Measurements from ENCODE around the gene CHST15.
A peak's percentile ranks its signal among the peaks of the same experiment; 100 is the strongest.

Gene CHST15

DNA sequence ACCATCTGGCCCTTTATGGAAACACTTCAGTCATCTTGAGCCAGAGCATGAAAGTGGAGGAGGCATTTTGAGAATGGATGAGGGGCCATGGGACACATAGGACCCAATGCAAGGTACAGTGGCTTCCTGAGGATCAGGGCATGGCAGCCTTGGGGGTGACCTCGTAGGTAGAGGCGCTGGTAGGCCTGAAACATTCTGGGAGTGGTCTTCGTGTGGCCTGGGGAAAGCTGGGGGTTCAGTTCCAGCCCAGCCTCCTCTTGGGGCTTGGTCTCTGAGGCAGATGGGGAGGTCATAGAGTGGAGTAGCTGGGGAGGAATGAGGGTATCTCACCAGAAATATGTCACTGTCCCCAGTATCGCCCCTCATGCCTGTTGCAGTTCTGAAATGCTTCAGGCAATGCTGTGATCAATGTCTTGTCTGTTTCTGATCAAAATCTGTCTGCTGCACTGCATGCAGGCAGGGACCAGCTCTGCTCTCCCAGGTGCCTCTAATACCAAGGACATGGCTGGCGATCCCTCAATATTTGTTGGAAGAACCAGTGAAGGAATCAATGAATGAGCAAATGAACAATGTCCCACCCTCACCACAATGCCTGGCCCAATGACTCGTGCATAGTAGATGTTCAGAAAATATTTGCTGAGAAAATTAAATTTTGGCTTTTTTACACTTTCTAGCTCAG lies 90.9 kb downstream of the CHST15 start:
- no peak for DNase-seq (ENCODE audit: low read depth in 1 of 2, low spot score in 1 of 2)

DNA sequence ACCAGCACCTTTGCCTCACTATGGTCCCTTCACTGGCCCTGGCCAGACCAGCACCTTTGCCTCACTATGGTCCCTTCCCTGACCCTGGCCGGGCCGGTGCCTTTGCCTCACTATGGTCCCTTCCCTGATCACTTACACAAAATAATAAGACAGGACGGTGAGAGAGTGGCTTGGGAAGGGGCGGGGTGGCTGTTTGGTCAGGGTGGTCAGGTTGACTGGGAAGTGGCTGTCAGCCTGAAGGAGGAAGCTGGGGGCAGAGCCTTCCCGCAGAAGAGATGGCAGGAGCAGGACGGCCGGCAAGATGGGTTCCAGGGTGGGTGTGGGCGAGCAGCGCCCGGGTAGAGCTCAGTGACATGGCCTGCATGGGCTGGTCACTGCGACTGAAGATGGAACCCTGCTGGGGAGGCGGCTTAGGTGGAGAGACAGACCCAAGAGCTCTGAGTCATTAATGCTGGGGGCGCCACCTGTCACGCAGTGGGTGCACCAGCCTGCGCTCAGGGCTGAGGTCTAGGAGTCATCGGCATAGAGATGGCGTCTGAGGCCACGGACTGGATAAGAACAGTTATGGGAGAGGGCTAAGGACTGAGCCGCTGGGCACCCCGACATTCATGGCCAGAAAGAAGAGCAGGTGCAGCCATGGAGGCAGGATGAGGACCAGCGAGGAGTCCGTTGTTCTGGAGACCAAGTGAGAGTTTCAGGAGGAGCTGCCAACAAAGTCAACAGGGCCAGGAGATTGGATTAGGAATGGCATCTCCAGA lies 91.8 kb downstream of the CHST15 start:
- no peak for DNase-seq (ENCODE audit: low read depth in 1 of 2, low spot score in 1 of 2)

DNA sequence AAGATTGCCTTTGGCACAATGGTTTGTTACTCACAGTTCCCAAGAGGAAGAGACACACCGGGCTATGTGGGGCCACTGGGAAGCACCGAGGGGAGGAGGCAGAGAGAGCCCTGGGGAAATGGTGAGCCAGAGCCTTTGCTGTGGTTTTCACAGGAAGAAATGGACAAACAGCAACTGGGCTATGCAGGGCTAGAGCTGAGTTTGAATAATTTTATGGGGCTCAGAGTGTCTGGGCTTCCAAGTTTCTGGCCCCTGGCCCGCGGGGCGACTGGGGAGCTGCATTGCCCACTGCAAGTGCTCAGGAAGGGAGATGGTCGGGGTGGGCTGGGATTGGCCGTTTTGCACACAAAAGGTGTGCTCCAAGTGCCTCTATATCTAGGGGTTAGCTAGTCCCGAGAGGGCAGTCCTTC lies 92.6 kb downstream of the CHST15 start:
- no peak for DNase-seq (ENCODE audit: low read depth in 1 of 2, low spot score in 1 of 2)

DNA sequence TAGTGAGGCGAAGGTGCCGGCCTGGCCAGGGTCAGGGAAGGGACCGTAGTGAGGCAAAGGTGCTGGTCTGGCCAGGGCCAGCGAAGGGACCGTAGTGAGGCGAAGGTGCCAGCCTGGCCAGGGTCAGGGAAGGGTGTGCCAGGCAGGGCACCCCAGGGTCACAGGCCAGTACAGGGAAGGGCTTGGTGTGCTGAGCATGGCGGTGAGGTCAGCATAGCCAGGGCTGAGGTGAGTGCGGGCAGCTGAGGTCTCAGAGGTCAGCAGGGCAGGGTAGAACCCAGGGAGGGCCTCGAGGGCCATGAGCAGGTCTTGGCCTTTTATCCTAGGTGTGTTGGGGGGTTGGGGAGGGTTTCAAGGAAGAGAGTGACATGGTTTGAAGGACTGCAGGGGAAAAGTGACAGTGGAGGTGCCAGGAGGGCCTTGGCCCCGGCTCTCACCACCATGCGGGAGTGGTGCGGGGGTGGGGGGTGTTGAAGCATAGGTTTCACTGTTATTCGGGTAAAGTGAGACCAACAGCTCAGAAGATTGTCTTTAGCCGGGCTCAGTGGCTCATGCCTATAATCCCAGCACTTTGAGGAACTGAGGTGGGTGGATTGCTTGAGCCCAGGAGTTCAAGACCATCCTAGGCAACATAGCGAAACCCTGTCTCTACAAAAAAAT lies 93.3 kb downstream of the CHST15 start:
- DNase-seq (ENCODE audit: low read depth in 1 of 2, low spot score in 1 of 2) = no peak

DNA sequence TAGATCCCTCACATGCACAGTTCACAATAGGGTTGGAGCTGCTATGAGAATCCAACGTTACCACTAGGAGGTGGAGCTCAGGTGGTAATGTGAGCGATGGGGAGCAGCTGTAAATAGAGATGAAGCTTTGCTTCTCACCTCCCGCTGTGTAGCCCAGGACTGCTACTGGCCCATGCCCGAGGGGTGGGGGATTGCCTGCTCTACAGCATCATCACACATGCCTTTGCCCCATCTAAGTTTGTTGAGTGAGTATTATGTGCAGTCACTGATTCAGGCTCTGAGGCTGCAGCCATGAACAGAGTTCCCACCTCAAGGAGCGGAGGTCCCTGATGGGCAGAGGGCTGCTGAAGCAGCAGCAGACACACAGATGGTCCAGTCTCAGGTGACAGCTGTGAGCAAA lies 94.1 kb downstream of the CHST15 start:
- DNase-seq (ENCODE audit: low read depth in 1 of 2, low spot score in 1 of 2) = no peak

DNA sequence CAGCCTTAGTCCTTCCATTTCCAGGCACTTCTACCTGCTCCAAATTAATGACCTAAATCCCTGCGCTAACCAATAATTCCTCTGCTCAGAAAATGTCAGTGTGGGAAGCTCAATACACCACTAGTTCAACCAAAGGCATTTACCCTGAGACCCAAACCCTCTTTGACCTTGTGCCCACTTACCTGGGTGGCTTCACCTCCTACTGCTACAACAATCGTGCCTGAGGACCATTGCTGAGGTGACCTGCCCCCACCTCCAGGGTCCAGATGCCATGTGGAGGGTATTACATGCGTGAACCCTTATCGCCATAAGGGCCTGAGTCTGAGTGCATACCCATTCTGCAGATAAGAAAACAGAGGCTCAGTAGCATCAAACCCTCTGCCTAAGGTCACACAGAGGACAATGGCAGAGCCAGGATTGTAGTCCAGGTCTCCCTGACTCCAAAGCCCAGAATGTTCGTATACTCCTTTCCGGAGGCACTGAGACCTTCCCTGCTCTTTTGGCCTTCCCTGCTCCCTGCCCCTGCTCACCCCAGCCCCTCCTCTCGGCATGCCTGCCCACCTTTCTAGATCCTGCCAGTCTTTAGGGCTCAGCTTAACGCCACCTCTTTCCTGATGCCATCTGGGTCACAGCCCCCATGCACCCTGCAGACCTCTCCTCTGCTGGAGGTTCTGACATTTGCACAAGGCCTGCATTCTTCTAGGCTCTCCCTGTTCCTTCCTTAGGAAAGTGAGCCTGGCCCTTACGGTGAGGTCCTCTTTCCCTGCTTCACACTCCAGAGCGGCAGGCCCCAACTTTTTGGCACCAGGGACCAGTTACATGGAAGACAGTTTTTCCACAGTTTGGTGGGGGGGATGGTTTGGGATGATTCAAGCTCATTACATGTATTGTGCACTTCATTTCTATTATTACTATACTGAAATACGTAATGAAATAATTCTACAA lies 94.9 kb downstream of the CHST15 start:
- DNase-seq (ENCODE audit: low read depth in 1 of 2, low spot score in 1 of 2) = no peak

DNA sequence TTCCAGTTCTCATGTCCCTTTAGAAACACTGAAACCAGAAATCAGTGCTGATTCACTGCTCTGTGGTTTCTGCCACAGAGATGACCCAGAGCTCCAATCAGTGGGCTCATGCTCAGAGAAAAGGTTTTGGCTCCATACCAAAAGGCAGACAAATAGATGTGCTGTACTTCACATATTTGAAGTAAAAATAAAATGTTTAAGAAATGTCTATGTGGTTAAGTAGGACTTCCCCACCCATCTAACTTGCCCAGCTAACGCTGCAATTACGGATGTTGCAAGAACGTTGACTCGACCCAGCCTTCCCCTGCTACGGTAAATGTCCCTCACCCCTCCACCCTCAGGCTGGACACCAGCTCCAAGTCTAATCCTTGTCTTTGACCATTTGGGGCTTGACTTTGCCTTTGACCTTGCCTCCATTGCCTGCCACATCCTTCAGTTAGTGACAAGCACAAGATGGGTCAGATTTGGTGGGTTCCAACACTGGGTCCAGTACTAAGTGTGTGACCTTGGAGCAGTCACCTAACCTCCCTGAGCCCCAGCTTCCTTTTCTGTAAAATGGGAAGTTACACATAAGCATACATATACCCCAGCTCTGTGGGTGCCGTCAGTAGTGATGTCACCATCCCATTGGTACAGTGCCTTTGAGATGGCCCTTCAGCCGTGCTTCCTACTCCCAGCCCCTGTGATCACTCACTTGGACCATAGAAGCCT lies 95.8 kb downstream of the CHST15 start:
- DNase-seq (ENCODE audit: low read depth in 1 of 2, low spot score in 1 of 2) = no peak

DNA sequence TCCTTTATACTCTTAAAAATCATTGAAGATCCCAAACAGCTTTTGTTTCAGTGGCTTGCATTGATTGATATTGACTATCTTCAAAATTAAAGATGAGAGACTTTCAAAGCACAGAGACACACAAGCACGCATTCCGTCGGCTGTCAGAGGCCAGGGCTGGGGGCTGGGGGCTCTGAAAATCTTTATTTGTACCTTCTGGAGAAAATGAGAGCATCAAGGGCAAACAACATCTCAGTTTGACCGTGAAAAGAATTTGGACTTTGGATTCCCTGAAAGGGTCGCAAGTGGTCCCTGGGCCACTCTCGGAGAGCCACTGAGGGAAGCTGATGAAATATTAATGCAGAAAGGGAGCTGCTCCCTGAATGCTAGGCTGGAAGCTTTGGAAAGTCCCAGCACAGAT lies 96.4 kb downstream of the CHST15 start:
- DNase-seq (ENCODE audit: low read depth in 1 of 2, low spot score in 1 of 2) = no peak

DNA sequence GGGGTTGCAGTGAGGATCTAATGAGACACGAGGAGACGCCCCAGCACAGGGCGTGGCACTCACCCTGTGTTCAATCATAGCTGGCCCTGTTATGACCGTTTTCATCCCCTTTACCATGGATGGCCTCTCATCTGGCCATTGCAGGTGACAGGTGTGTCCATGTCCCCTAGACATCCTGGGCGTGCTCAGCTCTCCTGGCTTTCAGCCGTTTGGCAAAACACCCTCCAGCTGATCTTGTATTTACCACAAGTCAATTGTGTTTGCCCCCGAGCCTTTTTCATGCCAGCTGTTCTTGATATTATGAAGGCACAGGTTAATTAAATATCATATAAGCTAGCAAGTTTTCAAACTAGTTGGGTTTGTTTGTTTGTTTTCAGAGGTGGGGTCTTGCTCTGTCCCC lies 97.1 kb downstream of the CHST15 start:
- DNase-seq (ENCODE audit: low read depth in 1 of 2, low spot score in 1 of 2) = no peak

DNA sequence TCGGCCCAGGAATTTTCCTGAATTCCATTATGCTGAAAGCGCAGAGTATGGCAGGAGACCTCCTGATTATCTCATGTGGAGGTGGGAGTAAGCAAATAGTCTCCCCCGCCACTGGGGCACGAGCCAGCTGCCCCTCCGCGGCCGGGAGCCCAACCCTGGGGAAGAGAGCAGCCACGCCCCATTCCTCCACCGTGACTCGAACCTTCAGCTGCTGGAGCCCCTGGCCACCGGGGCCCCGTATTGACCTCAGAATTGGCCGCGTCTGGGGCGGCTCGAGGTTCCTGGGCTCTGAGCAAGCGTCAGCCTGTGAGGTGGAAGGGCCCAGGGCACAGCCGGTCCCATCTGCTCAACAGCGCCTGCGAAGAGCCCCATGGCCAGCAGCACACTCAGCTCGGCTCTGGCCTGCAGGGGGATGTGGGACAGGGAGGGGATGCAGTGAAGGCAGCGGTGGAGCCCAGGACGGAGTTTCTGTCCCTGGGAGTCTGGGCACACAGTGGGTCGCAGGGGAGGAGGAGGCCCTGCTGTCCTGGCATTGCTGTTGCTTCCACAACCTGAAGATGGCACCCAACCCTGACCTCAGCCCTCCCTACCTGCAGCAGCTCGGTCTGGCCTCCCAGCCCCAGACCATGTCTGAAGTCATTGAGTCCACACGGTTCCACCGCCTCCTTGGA lies 97.8 kb downstream of the CHST15 start:
- DNase-seq (ENCODE audit: low read depth in 1 of 2, low spot score in 1 of 2) = no peak

DNA sequence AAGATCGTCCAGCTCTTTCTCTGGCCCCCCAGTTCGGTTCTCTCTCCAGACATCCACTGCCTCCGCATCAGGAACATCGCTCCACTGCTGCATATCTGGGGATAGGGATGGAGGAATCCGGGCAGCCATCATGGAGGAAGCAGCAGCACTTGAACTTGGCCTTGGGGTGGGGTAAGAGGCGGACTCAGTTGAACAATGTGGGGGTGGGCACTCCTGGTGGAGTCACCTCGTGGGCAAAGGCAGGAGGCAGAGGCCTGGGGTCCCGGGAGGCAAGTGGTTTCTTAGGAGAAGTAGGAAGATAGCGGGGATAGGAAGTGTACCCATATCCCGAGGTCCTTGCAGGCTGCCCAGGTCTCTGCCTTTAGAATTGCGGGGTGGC lies 98.3 kb downstream of the CHST15 start:
- no peak for DNase-seq (ENCODE audit: low read depth in 1 of 2, low spot score in 1 of 2)

DNA sequence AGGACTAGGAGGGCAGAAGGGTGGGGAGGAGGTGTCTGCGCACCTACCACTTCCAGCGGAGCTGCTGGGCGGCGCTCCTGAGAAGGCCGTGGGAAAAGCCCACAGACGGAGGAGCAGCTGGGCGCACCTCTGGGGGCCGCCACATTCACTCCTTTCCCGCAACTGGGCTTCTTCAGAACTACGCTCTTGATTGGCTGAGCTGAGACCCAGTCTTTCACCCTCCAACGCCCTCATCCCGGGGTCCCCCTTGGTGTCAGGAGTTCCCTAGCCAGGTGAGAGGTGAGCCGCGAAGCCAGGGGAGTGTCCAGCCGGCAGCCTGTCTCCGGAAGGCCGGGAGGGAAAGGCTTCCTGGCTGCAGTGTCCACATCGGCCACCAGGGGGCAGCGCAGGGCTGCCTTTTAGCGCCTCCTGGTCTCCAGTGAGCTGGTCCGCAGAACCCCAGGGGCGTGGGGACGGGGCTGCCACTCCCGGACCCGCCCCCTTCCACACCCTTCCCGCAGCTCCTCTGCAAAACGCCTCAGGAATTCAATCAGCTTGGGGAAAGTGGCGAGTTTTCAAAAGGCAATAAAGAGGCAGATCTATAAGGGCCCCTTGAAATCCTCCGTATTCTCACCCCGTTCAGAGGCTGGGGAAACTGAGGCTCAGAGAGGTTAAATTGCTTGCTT lies 98.8 kb downstream of the CHST15 start:
- DNase-seq (ENCODE audit: low read depth in 1 of 2, low spot score in 1 of 2) = peak; percentile 68

DNA sequence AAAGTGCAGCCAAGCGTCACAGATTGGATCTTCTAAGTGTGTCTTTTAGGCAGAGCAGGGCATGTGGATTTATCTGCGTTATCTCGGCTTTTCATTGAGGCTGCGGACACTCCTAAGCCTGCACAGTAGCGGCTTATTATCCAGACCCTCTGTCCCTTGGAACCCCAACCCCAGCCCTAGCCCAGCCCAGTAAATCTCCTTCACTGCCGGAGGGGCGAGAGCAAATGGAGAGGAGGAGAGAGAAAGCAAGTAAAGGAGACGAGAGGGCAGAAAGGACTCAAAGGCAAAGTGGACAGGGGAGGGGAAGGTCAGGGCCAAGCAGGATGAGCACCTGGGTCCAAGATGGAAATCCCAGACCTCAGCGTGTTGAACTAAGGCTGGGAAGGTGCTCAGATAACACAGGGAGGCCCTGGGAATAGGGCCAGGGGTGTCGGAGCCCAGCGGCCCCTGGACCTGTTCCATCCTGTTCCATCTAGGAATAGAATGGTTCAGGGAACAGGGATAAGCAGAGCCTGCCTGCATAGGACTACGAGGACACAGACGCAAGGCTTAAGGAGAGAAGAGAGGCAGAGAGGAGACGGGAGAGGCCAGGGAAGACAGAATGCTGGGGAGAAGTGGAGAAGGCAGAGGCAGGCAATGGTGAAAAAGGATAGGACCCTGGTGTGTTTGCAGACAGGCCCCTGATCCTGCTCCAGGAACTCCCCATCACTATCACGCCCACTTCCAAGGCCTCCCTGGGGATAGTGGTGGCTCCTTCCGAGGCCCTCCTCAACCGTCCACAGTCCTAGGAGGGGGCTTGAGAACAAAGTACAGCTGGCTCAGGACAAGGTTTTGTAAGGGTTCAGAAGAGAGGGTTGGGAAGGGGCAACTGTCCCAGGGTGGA lies 99.6 kb downstream of the CHST15 start:
- DNase-seq (ENCODE audit: low read depth in 1 of 2, low spot score in 1 of 2) = no peak

DNA sequence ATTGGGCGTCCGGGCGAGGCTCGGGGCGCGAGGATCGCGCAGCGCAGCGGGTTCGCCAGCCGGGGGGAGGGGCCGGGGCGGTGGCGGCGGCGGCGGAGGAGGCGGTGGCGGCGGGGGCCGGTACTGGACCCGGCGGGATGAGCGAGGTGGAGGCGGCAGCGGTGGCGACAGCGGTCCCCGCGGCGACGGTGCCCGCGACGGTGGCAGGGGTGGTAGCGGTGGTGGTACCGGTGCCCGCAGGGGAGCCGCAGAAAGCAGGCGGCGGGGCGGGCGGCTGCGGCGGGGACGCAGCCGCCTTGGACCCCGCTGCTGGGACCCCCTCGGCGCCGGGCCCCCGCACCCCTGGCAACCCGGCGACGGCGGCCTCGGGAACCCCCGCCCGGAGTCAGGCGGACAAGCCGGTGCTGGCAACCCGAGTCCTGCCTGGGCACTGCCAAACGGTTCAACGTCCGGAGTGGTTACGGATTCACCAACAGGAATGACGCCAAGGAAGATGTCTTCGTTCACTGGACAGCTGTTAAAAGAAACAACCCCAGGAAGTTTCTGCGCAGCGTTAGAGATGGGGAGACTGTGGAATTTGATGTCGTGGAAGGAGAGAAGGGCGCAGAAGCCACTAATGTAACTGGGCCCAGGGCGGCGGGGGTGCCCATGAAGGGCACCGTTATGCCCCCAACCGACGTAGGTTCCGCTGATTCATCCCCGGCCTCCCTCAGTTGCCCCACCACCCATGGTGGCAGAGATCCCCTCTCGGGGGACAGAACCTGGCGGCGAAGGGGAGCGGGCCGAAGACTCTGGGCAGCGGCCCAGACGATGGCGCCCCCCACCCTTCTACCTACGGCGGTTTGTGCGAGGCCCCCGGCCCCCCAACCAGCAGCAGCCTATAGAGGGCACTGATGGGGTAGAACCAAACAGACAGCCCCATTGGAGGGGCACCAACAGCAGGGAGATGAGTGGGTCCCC lies 101.5 kb downstream of the CHST15 start:
- no peak for DNase-seq (ENCODE audit: low read depth in 1 of 2, low spot score in 1 of 2)

DNA sequence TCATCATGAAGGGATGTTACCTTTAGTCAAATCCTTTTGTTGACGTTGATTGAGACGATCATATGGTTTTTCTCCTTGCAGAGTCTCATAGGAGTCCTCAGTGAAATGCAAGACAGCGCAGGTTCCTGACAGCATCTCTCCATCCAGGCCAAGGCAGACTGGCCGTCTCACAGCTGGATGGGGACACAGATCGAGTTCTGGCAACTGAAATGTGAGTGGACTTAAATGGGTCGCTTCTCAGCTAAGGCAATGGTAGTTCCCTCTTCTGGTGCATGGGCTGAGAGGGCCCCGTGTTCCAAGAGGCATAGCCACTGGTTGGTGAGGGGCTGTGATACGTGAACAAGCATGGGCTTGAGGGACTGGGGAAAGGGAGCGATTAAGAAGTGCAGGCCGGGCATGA lies 102.5 kb downstream of the CHST15 start:
- DNase-seq (ENCODE audit: low read depth in 1 of 2, low spot score in 1 of 2) = no peak

DNA sequence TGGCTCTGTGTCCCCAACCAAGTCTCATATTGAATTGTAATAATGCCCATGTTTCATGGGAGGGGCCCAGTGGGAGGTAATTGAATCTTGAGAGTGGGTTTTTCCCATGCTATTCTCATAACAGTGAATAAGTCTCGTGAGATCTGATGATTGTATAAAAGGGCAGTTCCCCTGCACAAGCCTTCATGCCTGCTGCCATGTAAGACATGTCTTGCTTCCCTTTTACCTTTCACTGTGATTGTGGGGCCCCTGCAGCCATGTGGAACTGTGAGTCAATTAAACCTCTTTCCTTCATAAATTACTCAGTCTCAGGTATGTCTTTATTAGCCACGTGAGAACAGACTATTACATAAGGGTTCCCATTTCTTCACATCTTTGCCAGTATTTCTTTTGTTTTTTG lies 104.7 kb downstream of the CHST15 start:
- DNase-seq (ENCODE audit: low read depth in 1 of 2, low spot score in 1 of 2) = no peak

DNA sequence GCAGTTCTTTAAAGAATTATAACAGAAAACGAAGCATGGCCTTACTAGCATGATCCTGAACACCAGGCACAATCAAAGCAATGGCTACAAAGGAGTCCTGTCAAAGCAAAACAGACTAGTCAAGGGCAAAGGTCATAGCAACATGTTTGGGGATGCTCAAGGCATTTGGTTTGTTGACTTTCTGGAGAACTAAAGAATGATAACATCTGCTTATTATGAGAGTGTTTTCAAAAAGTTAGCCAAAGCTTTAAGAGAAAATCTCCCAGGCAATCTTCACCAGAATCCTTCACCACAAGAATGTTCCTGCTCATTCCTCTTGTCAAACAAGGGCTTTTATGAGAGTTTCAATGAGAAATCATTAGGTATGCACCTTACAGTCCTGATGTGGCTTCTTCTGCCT lies 106.7 kb downstream of the CHST15 start:
- no peak for DNase-seq (ENCODE audit: low read depth in 1 of 2, low spot score in 1 of 2)

DNA sequence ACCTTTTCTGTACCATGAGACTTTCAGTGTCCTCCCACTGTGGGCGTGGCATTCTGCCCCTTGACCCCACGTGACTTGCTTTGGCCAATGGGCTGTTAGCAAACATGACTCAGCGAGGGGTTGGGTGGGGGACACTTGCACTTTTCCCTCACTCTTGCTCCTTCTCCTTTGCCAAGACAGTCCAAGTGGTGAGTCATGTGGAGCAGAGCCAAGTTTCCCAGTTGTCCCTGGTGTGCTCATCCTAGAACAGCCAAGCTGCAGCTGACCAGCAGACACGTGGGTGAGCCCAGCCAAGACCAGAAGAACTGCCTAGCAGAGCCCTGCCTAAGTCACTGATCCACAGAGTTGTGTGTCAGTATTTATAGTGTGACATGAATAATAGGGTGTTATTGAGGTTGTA lies 119.0 kb downstream of the CHST15 start:
- no peak for DNase-seq (ENCODE audit: low read depth in 1 of 2, low spot score in 1 of 2)

Data from activated T-helper 1 cell treated with anti-CD3 and anti-CD28 coated beads, Interleukin-2, amount 50 U/mL, for 16 hours (primary cell).